Ascending aorta (tissue), 2 donors: Measurements from ENCODE around the gene EMX2. TPM values are rescaled to one million over a fixed set of nuclear protein-coding genes. Genes with fewer than 3 reads are reported as not detected.
A peak's percentile ranks its signal among the peaks of the same experiment; 100 is the strongest.

Source experiments
- DNase-seq, 2 donors: peaks; one replicate each; pipeline ENCODE4 v3.0.0-alpha.2; 2019; ENCODE audit warnings: low spot score in 2 of 2
- H3K27ac ChIP-seq, 2 donors: fragments of 200-600 bp; sonication (generic); one replicate each; pipeline ENCODE4 v1.5.1; 2016 to 2017; ENCODE audit warnings: mild to moderate bottlenecking in 1 of 2
- H3K27me3 ChIP-seq: fragments of 200-600 bp; sonication (generic); one replicate; pipeline ENCODE4 v1.5.1; 2017
- H3K36me3 ChIP-seq, 2 donors: fragments of 200-600 bp; sonication (generic); one replicate each; pipeline ENCODE4 v1.5.1; 2016
- H3K4me1 ChIP-seq, 2 donors: fragments of 200-600 bp; sonication (generic); one replicate each; pipeline ENCODE4 v1.5.1; 2016 to 2017; ENCODE audit warnings: mild to moderate bottlenecking in 1 of 2
- H3K4me3 ChIP-seq, 2 donors: fragments of 200-600 bp; sonication (generic); one replicate each; pipeline ENCODE4 v1.5.1; 2016 to 2017; ENCODE audit warnings: mild to moderate bottlenecking in 1 of 2
- H3K9me3 ChIP-seq, 2 donors: fragments of 200-600 bp; sonication (generic); one replicate each; pipeline ENCODE4 v1.5.1; 2016
- intact Hi-C: fragments of 100-400 bp; cut with DNase I; formaldehyde crosslinking; loops from one replicate; pipeline ENCODE4 v1.15.1; 2023
- total RNA-seq: library from RNA; depleted of rRNA; stranded (reverse); fragments of >200 nt; gene quantifications from one replicate; pipeline ENCODE4 v1.1.0, GENCODE V29; 2016
- TF ChIP-seq, protein P1 (sequence below), 3 experiments: fragments of 200-600 bp in 2 of 3; fragments of 450-650 bp in 1 of 3; sonication (generic) in 2 of 3; IDR thresholded peaks; one replicate each; pipeline ENCODE4 v1.5.1; 2016 to 2019; ENCODE audit warnings: antibody characterized with exemption in 3 of 3, mild to moderate bottlenecking in 1 of 3, moderate library complexity in 1 of 3

The EMX2 gene
- total RNA-seq, 1 donor from 2014 or later, result not detected

- DNase-seq, result no peak
- H3K9me3 ChIP-seq, result no peaks in the 10 kb centered on the region
- H3K4me1 ChIP-seq, result peaks cover 9 to 22% of the 10 kb centered on the region in 2 donors
- TF ChIP-seq, protein P1, sequence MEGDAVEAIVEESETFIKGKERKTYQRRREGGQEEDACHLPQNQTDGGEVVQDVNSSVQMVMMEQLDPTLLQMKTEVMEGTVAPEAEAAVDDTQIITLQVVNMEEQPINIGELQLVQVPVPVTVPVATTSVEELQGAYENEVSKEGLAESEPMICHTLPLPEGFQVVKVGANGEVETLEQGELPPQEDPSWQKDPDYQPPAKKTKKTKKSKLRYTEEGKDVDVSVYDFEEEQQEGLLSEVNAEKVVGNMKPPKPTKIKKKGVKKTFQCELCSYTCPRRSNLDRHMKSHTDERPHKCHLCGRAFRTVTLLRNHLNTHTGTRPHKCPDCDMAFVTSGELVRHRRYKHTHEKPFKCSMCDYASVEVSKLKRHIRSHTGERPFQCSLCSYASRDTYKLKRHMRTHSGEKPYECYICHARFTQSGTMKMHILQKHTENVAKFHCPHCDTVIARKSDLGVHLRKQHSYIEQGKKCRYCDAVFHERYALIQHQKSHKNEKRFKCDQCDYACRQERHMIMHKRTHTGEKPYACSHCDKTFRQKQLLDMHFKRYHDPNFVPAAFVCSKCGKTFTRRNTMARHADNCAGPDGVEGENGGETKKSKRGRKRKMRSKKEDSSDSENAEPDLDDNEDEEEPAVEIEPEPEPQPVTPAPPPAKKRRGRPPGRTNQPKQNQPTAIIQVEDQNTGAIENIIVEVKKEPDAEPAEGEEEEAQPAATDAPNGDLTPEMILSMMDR (IDR thresholded peaks at IDR 0.05), result no peak
- no peak overlapping the region for H3K4me3 ChIP-seq
- intact Hi-C loops, result loop anchor here (10.0 kb wide), 1 partner anchor 165 kb away; the partner anchor contains the start of gene PDZD8
- H3K36me3 ChIP-seq, result no peaks in the 10 kb centered on the region
- no peak overlapping the region for H3K27ac ChIP-seq
- H3K27me3 ChIP-seq, result peaks cover 40% of the 10 kb centered on the region
Observed at GRCh38 chr10:117539903-117540639, 2.5 kb upstream of the EMX2 start.

GRCh38 chr10:117540640-117541404, 1.7 kb upstream of the EMX2 start:
- Histone ChIP-seq H3K27ac (no peak overlapping the region), H3K27me3 (peaks cover 45% of the 10 kb centered on the region), H3K36me3 (no peaks in the 10 kb centered on the region), H3K4me1 (peaks cover 6 to 22% of the 10 kb centered on the region in 2 donors), H3K9me3 (no peaks in the 10 kb centered on the region), H3K4me3 (no peak overlapping the region)
- no peak for DNase-seq
- TF ChIP-seq, protein P1 (IDR thresholded peaks at IDR 0.05), result no peak
- intact Hi-C loops, result loop anchor here (10.0 kb wide), 1 partner anchor 166 kb away; the partner anchor contains the start of gene PDZD8

- DNase-seq, result no peak
- H3K27ac ChIP-seq, result no peak overlapping the region
- TF ChIP-seq, protein P1 (IDR thresholded peaks at IDR 0.05), result no peak
- H3K36me3 ChIP-seq, result no peaks in the 10 kb centered on the region
- H3K9me3 ChIP-seq, result no peaks in the 10 kb centered on the region
- H3K4me3 ChIP-seq, result peak overlapping the region; percentile 5 to 46
- peaks cover 50% of the 10 kb centered on the region for H3K27me3 ChIP-seq
- peaks cover 6 to 22% of the 10 kb centered on the region in 2 donors for H3K4me1 ChIP-seq
- intact Hi-C loops, result loop anchor here (10.0 kb wide), 1 partner anchor 167 kb away; the partner anchor contains the start of gene PDZD8
Observed at GRCh38 chr10:117541405-117541908, 1.1 kb upstream of the EMX2 start.

- Histone ChIP-seq H3K27ac (no peak overlapping the region), H3K4me1 (peaks cover 6 to 22% of the 10 kb centered on the region in 2 donors), H3K9me3 (no peaks in the 10 kb centered on the region), H3K36me3 (no peaks in the 10 kb centered on the region), H3K4me3 (peak overlapping the region; percentile 5 to 46), H3K27me3 (peaks cover 47% of the 10 kb centered on the region)
- TF ChIP-seq, protein P1 (IDR thresholded peaks at IDR 0.05), result no peak
- intact Hi-C loops, result loop anchor here (10.0 kb wide), 1 partner anchor 167 kb away; the partner anchor contains the start of gene PDZD8
- DNase-seq, result no peak
Observed at GRCh38 chr10:117541909-117542705, 439 bp upstream of the EMX2 start.
